GM12878 (cell line): ENCODE results near the gene PPP1R12B.

Experiments used
- CREB1 ChIP-seq: IDR thresholded peaks from 2 replicates; pipeline ENCODE4 v1.6.1; 2012; ENCODE audit warnings: low read depth, mild to moderate bottlenecking, inconsistent platforms
- CTCF ChIP-seq, 3 experiments: IDR thresholded peaks in 2 of 3; conservative IDR thresholded peaks in 1 of 3; 2 replicates each; pipeline ENCODE4 v1.5.1; 2011; ENCODE audit warnings: low read depth in 3 of 3, low read length in 3 of 3, mild to moderate bottlenecking in 3 of 3, control low read depth in 2 of 3, moderate library complexity in 2 of 3, inconsistent platforms in 1 of 3, mixed read lengths in 1 of 3; ENCODE audit not compliant: control insufficient read depth in 2 of 3, insufficient read depth in 1 of 3; ENCODE audit errors: extremely low read depth in 1 of 3
- FOXM1 ChIP-seq: IDR thresholded peaks from 2 replicates; pipeline ENCODE4 v1.6.1; 2012; ENCODE audit warnings: low read depth, mild to moderate bottlenecking, inconsistent platforms, low read length, moderate library complexity
- NFIC ChIP-seq: IDR thresholded peaks from 2 replicates; pipeline ENCODE4 v1.6.1; 2012; ENCODE audit warnings: low read depth, mild to moderate bottlenecking, inconsistent platforms, low read length, moderate library complexity
- POLR2A ChIP-seq: IDR thresholded peaks from 2 replicates; pipeline ENCODE4 v1.6.1; 2011; ENCODE audit warnings: low read depth, mild to moderate bottlenecking, low read length
- POLR2AphosphoS2 ChIP-seq: IDR thresholded peaks from 2 replicates; pipeline ENCODE4 v1.6.1; 2011; ENCODE audit warnings: low read depth, mild to moderate bottlenecking, low read length, improper control_type of control experiment, moderate library complexity
- POLR2AphosphoS5 ChIP-seq: IDR thresholded peaks from 2 replicates; pipeline ENCODE4 v1.6.1; 2011; ENCODE audit warnings: mild to moderate bottlenecking, low read length, inconsistent platforms
- REST ChIP-seq: IDR thresholded peaks from 2 replicates; pipeline ENCODE4 v1.6.1; 2012; ENCODE audit warnings: mild to moderate bottlenecking, low read depth, low read length
- SREBF2 ChIP-seq: IDR thresholded peaks from 2 replicates; pipeline ENCODE4 v1.6.1; 2012; ENCODE audit warnings: mild to moderate bottlenecking, low read length
- TBL1XR1 ChIP-seq: IDR thresholded peaks from 2 replicates; pipeline ENCODE4 v1.6.1; 2012; ENCODE audit warnings: low read depth, low read length, improper control_type of control experiment
- ZNF24 ChIP-seq: fragments of 450-650 bp; IDR thresholded peaks from 2 replicates; pipeline ENCODE4 v1.6.1; 2017; ENCODE audit warnings: antibody characterized with exemption, mild to moderate bottlenecking
- TF ChIP-seq, protein P1 (sequence below): fragments of 450-650 bp; IDR thresholded peaks from 2 replicates; pipeline ENCODE4 v1.6.1; 2017; ENCODE audit warnings: mild to moderate bottlenecking

DNA sequence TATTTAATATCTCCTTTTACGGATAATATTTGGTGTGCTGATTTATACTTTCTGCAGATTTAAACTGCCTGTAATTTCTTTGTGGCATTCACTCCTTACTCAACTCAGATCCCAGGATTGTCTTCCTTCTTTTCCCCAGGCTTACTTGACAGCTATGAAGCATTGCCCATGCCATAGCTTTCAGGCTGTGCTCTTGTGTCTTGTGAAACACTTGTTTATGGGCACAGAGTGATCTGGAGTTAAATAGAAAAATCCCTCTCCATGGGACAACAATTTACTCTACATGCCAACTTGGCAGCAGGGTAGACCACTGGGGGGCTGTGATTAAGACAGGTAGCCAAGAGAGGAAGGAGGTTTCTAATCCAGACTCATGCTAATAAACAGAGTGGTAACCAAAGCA lies 57.4 kb downstream of the PPP1R12B start:
- no peak for TF ChIP-seq POLR2A
- TF ChIP-seq POLR2AphosphoS2: no peak
- no peak for TF ChIP-seq ZNF24
- no peak for TF ChIP-seq CTCF (IDR thresholded peaks at IDR 0.05 in 2 of 3, conservative IDR thresholded peaks at IDR 0.05 in 1 of 3; ENCODE audit: control insufficient read depth in 2 of 3, extremely low read depth in 1 of 3, insufficient read depth in 1 of 3, low read depth in 3 of 3, low read length in 3 of 3)
- TF ChIP-seq, protein P1, sequence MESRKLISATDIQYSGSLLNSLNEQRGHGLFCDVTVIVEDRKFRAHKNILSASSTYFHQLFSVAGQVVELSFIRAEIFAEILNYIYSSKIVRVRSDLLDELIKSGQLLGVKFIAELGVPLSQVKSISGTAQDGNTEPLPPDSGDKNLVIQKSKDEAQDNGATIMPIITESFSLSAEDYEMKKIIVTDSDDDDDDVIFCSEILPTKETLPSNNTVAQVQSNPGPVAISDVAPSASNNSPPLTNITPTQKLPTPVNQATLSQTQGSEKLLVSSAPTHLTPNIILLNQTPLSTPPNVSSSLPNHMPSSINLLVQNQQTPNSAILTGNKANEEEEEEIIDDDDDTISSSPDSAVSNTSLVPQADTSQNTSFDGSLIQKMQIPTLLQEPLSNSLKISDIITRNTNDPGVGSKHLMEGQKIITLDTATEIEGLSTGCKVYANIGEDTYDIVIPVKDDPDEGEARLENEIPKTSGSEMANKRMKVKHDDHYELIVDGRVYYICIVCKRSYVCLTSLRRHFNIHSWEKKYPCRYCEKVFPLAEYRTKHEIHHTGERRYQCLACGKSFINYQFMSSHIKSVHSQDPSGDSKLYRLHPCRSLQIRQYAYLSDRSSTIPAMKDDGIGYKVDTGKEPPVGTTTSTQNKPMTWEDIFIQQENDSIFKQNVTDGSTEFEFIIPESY: no peak
- TF ChIP-seq POLR2AphosphoS5: no peak
- TF ChIP-seq SREBF2: no peak
- no peak for TF ChIP-seq NFIC
- no peak for TF ChIP-seq CREB1
- TF ChIP-seq FOXM1: no peak
- TF ChIP-seq REST: no peak
- TF ChIP-seq TBL1XR1: no peak
